ENCODE measurements around the gene MYH9.
"Not testable (repeated sequence)": the region's sequence is repeated elsewhere in the genome, so short reads cannot be mapped to it uniquely, and the experiment has no call there.

The MYH9 gene

DNA sequence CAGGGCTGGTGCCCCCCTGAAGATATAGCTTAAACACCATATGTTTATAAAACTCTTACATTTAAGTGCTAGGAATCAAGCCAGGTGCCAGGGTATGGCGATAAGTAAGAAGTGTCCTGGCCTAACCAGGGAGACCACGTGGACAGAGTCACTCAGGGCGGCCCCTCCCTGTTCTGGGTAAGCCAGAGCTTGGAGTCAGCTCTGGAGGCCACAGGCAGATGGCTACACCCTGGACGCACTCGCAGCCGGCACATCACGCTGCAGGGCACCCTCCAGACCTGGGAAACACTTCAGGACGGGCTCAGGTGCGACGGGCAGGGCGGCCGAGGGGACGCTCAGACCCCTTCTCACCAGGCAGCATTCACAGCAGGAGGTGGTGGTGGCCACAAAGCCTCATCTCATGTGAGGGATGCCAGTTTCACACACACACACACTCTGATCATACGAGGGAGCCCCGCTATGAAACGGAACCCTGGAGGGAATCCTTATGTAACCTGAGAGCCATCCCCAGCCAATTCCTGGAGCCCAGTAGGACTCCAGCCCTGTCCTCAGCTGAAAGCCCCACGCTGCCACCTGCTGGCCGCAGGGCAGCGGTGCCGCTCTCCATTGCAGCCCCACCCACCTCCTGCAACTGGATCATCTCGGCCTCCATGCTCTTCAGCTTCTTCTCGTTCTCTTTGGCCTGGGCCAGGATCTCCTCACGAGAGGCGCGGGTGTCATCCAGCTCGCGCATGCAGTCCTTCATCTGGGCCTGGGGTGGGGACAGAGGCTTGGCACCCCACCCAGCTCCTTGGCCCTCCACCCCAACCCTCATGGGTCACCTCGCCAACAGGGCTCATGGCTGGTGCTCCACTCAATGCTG, 101.4 kb downstream of the MYH9 start:
- DNase-seq, result peak; percentile 71 to 98 (median 82)
- intact Hi-C loops (cut with DNase I), result loop anchor here (2.0 kb wide), 1 partner anchor 142 kb away; no protein-coding TSS in a partner anchor

DNA sequence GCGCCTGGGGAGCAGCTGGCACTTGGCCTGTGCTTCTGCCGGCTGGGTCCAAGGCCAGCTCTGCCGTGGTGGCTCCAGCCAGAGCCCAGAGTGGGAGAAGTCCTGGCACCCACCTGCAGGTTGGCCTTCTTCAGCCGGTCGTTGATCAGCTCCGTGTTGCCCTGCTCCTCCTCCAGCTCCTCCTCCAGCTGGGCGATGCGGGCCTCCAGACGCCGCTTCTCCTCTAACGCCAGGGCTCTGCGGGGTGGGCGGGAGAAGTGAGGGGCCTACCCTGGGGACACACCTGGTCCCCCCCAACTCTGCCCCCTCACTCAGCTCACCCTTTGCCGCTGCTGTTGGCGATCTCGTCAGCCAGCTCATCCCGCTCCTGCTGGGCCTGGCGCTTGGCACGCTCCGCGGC, 102.2 kb downstream of the MYH9 start:
- intact Hi-C loops (cut with DNase I), result no loop called here
- DNase-seq, result peak in 2 of 10 donors; percentile 67 to 78

DNA sequence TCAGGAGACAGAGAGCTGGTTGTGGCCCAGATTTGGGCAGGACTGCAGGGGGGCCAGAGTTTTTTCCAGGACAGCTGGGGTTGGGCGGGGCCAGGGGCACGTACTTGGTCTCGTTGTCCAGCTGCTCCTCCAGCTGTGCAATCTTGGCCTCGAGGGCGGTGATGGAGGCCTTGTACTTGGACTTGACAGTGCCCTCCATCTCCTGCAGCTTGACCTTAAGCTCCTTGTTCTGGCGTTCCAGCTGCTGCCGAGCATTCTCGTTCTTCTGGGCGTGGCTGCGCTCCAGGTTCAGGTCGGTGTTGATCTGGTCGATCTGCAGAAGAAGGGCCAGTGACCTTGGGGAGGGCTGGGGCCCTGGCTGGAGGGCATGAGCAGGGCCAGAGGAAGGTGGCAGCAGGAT, 102.8 kb downstream of the MYH9 start:
- intact Hi-C loops (cut with DNase I), result no loop called here
- DNase-seq, result peak in 2 of 10 donors; percentile 60 to 77

DNA sequence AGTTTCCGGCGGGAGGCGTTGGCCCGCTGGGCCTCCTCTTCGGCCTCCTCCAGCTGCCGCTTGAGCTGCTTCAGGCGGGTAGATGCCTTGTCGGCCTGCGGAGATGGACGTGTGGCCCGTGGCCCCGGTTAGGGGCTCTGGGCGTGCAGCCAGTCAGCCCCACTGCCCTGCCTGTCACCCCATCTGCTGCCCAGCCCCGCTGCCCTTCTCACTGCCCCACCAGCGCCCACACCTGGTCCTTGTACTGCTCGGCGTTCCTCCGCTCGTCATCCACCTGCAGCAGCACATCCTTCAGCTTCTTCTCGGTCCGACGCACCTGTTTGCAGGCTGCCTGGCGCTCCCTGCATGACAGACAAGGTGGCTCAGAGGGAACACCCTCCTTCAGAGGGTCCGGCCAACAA, 103.6 kb downstream of the MYH9 start:
- peak in 2 of 10 donors; percentile 71 to 75 for DNase-seq
- intact Hi-C loops (cut with DNase I), result no loop called here

DNA sequence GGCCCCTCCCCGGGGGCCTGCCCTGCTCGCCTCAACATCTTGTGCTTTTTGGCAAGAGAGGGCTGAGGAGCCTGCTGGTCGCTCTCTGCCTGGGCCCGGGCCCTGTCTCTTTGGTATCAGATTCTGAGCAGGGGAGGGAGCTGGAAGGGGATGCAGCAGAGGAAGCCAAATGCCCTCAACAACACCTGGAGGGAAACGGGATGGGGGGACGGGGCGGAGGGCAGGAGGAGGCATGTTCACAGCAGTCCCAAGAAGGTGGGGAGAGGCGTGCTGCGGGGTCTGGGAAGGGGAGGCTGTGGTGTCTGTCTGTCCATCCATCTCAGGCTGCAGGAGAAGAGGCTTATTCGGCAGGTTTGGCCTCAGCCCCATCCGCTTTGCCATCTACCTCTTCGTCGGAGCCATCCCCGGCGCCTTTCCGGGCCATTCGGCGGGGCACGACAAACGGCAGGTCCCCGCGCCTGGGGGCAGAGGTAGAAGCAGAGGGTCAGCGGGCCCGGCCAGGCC, 105.4 kb downstream of the MYH9 start:
- DNase-seq, result peak in 3 of 10 donors; percentile 52 to 67 (median 62)
- intact Hi-C loops (cut with DNase I), result no loop called here

DNA sequence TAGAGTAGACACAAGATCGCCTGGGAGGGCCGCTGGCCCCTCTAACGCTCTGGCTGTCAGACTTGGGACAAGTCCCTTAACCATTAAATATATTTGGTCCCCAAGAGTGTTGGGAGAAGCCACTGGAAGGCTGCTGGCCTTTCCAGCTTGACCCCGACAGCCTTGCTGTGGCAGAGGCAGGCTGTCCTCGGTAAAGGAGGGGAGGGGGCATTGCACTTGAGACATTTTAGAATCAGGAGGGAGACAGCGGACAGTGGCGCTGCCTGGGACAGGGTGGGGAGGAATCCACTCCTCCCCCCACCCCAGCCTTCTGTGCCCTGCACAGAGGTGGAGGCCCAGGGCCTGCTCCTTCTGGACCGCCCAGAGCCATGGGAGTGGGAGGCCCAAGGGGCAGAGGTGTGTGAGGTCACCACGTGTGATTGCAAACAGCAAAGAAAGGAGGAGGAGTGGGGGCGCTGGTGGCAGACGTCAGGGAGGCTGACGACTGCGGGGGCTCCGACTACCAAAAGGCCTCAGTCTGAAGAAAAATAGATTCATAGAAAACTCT, 105.9 kb downstream of the MYH9 start:
- intact Hi-C loops (cut with DNase I), result no loop called here
- DNase-seq, result peak in 3 of 10 donors; percentile 29 to 66 (median 40)

DNA sequence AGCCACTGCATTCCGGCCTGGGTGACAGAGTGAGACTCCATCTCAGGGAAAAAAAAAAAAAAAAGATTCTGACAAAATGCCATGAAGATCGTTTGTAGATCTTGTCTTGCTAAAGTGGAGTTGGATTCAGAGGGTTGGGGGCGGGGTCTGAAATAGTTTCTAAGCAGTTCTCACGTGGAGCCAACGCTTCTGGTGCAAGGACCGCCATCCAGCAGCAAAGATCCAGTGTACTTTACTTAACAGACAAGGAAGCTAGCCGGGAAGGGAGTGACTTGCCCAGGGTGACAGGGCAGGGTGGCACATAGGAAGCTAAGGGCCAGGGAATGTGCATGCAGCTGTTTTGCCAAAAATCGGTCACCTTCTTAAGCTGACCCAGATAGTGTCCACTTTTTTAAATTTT, 107.4 kb downstream of the MYH9 start:
- peak in 3 of 10 donors; percentile 33 to 44 (median 42) for DNase-seq
- intact Hi-C loops (cut with DNase I), result no loop called here

DNA sequence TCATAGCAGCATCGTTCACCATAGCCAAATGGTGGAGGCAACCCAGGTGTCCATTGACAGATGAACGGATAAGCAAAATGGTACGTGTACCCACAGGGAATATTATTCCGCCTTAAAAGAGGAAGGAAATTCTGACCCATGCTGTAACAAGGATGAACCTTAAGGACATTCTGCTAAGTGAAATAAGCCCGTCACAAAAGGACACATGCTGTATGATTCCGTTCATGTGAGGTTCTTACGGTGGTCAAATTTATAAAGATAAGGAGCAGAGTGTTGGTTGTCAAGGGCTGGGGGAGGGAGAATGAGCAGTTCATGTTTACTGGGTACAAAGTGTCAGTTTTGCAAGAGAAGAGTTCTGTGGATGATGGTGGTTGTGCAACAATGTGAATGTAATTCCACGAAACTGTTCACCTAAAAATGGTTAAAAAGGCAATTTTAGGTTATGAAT, 108.5 kb downstream of the MYH9 start:
- intact Hi-C loops (cut with DNase I), result loop anchor here (5.0 kb wide), 1 partner anchor 42 kb away; the partner anchor contains the start of gene APOL2
- no peak for DNase-seq

DNA sequence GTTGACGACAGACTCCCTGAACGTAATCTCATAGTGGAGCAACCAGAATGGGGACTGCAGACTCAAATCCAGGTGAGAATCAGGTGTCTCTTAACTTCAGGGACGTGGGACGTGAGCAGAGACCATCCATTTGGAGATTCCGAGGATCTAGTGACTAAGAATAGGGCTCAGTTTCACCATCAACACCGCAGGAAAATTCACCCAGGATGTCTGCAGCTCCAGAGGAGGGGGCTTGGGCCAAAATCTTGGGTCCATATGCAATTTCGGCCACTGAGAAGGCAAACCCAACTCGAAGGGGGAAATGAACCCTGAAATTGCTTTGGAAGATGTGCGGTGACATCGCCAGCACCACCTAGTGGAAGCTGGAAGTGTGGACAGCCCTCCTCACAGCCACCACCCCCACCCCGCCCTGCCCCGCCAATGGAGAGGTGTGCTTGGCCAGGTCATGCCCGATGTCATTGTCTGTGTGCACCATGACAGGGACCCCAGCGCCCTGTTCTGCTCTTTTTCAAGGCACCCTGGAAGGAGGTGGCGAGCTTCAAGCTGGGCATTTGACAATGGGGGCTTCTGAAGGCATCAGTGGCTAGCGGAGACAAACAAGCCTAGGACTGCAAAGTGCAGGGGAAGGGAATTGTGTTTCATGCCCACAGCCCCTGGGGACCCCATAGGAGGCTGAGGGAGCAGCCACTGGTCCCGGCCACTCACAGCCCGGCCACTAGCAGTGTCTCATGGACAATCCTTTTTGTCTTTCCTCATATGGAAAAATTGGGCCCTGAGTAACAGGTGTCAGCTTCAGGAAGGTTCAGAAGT, 110.1 kb downstream of the MYH9 start:
- peak in 9 of 10 donors; percentile 48 to 91 (median 62) for DNase-seq
- intact Hi-C loops (cut with DNase I), result loop anchor here (2.0 to 5.0 kb wide), 2 partner anchors 40 to 81 kb away; partner anchors contain the start of gene APOL2

DNA sequence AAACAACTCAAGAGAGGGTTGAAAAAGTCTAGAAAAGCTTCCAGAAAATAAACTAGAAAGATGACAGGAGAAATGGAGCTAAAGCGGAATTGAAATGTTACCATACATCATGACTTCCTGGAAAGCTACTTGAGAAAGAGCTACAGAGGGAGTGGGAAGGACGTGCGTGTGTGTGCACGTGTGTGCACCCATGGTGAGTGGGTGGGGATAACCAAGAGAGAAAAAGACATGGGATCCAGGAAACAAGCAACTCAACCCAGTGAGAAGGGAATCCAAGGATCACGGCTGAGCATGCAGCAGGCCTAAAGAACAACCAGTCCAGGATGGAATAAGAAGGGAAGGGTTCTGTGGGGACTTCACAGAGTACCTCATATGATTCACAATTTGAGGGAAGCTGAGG, 113.2 kb downstream of the MYH9 start:
- DNase-seq, result no peak
- intact Hi-C loops (cut with DNase I), result no loop called here

DNA sequence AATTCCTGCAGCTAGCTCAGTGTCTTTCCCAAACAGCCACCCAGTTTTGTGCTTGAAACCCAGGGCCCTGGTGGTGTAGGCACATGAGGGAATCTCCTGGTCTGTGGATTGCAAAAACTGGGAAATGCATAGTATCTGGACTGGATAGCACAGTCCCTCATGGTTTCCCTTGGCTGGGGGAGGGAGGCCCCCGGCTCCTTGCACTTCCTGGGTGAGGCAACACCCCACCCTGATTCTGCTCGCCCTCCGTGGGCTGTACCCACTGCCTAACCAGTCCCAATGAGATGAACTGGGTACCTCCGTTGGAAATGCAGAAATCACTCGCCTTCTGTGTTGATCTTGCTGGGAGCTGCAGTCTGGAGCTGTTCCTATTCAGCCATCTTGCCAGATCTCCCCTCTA, 115.8 kb downstream of the MYH9 start:
- DNase-seq; intact Hi-C loops (cut with DNase I): not testable (repeated sequence)

DNA sequence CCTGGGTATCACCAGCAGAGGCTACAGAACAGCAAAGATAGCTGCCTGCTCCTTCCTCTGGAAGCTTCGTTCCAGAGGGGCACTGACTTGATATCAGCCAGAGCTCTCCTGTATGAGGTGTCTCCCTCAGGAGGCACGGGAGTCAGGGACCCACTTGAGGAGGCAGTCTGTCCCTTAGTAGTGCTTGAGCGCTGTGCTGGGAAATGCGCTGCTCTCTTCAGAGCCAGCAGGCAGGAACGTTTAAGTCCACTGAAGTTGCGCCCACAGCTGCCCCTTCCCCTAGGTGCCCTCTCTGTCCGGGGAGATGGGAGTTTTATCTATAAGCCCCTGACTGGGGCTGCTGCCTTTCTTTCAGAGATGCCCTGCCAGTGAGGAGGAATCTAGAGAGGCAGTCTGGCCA, 116.5 kb downstream of the MYH9 start:
- intact Hi-C loops (cut with DNase I); DNase-seq: not testable (repeated sequence)

DNA sequence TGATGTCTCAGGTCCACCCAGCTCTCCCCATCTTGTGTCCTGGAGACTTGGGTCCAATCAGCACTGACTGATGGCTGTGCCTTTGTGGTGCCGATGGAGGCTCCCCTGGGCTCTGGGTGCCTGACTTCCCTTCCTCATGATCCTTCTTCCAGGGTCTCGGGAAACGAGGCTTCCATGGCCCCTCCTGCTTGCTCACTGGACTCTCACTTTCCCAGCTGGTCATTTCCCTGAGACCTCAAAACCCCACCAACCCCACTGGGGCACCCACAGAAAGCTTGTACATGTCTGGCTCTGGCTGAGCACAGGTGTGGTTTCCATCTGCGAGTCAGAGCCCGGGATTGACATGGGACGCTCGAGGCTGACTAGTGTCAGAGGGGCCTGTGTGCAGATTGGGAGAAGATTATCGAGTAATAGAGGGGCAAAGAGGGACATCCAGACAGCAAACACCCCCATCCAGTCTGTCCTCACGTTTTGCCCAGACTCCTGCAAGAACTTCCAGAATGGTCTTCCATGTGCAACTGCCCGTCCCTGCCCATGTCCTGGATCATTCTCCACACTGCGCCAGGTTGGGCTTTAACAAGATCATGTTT, 119.8 kb downstream of the MYH9 start:
- DNase-seq, result peak in 1 of 10 donors; percentile 51
- intact Hi-C loops (cut with DNase I), result no loop called here

DNA sequence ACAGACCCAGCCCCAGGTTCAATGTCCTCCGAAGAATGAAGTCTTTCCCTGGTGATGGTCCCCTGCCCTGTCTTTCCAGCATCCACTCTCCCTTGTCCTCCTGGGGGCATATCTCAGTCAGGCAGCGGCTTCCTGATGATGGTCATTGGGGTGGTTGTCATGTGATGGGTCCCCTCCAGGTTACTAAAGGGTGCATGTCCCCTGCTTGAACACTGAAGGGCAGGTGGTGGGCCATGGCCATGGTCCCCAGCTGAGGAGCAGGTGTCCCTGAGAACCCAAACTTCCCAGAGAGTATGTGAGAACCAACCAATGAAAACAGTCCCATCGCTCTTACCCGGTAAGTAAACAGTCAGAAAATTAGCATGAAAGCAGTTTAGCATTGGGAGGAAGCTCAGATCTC, 120.7 kb downstream of the MYH9 start:
- intact Hi-C loops (cut with DNase I), result no loop called here
- DNase-seq, result peak in 1 of 10 donors; percentile 55

DNA sequence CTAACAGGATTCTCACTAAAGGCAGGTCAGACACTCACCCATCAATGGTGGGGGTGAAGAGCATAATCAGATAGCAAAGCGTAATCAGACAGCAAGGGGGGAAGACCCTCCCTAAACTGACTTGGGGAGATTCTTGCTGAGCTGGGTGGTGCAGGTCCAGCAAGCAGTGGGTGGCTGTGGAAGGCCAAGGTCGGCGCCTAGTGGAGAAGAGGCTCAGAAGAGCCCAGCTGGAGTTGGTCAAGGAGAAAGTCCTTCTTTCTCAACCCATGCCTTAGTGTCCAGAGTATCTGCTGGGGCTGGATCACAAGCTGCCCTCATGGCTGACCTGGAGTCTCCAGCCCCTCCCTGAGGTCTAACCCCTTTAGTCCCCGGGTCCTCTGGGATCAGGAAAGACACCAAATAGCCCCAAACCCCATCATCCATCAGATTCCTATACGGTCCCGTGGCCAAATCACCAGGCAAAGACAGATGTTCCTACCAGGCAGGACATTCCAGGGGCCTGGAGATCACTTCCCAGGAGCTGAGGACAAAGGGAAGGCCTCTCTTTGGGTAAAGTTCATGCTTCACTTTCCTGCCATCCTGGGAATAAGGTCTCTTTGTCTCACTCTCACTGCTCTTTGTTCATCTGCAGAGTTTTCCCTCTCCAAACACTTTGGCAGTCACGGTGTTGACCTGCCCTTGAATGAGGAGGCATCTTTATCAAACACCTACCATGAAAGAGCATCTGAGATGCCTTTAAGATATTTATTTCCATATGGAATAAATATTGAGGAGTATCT, 123.7 kb downstream of the MYH9 start:
- DNase-seq, result peak in 1 of 10 donors; percentile 69
- intact Hi-C loops (cut with DNase I), result not testable (repeated sequence)

DNA sequence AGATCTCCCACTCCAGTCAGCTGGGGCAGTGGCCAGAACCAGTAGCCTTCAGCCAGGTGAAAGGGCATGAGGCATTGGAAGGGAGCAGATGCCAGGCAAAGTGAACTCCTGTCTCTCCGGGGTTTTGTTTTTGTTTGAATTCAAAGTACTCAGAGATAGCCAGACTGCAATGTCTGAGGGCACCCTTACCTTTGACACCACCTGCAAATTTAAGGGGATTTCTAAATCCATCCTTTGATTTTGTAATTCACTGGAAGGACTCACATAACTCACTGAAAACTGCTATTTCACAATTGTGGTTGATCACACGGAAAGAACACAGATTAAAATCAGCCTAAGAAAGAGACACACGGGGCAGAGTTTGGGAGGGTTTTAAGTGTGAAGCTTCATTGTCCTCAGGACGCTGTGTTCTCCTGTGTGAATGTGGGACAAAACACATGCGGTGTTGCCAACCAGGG, 124.5 kb downstream of the MYH9 start:
- intact Hi-C loops (cut with DNase I), result not testable (repeated sequence)
- peak in 1 of 10 donors; percentile 42 for DNase-seq

DNA sequence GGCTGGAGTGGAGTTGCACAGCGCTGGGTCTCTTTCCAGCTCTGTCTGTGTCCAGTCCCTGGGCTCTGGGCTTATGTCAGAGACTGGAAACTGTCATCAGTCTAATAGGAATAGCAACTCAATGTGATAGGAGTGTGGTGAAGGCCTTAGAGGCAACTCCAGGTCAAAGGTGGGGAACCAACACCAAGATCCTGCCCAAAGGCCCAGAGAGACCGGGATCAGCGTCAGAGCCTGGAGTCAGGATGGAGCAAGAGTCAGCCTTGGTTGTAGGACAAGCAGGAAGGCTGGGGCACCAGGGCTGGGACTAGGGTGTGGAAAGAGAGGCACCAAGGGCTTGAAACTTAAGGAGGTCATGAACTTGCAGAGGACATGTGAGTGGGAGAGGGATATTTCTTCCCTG, 125.5 kb downstream of the MYH9 start:
- intact Hi-C loops (cut with DNase I), result not testable (repeated sequence)
- peak in 1 of 10 donors; percentile 39 for DNase-seq

DNA sequence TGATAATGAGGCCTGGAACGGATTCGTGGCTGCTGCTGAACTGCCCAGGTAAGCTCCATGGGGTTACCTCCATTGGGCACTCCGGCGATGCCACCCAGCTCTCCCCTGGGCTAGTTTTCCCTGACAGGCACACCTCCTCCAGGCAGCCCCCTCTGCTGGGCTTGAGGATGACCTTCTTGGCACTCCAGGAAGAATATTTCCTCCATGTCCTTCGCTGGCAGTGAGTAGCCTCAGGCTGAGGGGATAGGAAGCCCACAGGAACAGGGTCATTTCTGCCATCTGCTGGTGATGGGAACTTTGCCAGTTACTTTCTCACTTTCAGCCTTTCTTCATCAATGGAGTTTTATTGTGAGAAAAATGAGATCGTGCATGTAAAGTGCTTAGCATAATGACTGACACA, 126.1 kb downstream of the MYH9 start:
- intact Hi-C loops (cut with DNase I), result not testable (repeated sequence)

DNA sequence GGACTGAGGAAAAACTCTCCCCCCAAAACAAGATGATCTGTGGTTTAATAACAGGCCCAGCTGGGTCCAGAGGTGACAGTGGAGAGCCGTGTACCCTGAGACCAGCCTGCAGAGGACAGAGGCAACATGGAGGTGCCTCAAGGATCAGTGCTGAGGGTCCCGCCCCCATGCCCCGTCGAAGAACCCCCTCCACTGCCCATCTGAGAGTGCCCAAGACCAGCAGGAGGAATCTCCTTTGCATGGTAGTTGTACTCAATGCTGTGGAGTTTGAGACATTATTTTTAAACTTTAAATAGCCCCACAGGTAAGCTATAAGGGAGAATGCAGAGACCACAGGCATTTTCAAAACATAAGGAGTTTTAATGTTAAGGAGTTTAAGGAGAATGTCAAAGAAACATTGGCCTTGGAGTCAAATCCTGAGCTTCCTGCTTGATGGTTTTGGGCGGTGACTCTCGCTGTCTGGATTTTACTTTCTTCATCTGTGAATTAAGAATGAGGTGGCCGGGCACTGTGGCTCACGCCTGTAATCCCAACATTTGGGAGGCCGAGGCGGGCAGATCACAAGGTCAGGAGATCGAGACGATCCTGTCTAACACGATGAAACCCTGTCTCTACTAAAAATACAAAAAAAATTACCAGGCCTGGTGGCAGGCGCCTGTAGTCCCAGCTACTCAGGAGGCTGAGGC, 128.0 kb downstream of the MYH9 start:
- intact Hi-C loops (cut with DNase I), result no loop called here
- DNase-seq, result peak in 1 of 10 donors; percentile 27

More for the DNA sequence above, 126.1 kb downstream of the MYH9 start:
- peak in 1 of 10 donors; percentile 35 for DNase-seq

Data from posterior cingulate gyrus (tissue), 11 donors.